Effector memory CD8-positive, alpha-beta T cell (primary cell): ENCODE data around the gene PTPRR.
"Not testable (repeated sequence)": the region's sequence is repeated elsewhere in the genome, so short reads cannot be mapped to it uniquely, and the experiment has no call there.

Experiments
- ATAC-seq: fragments of 150-1000 bp; cut with Tn5 transposase; replicated peaks from 2 replicates; pipeline ENCODE4 v1.10.0; 2021; ENCODE audit warnings: mild to moderate bottlenecking, moderate library complexity
- DNase-seq, 3 experiments: peaks; one replicate each; pipeline ENCODE4 v3.0.0; 2021
- H3K27ac Mint-ChIP-seq, 2 donors: one replicate each; pipeline ENCODE4 v1.8.0; 2022; ENCODE audit warnings: mild to moderate bottlenecking in 2 of 2, mixed read lengths in 2 of 2, moderate library complexity in 2 of 2
- H3K27me3 Mint-ChIP-seq, 2 donors: one replicate each; pipeline ENCODE4 v1.8.0; 2022; ENCODE audit warnings: mixed read lengths in 2 of 2
- H3K36me3 Mint-ChIP-seq: one replicate; pipeline ENCODE4 v1.8.0; 2022; ENCODE audit warnings: mild to moderate bottlenecking, moderate library complexity, mixed read lengths; ENCODE audit not compliant: insufficient read depth
- H3K4me1 Mint-ChIP-seq, 2 donors: one replicate each; pipeline ENCODE4 v1.8.0; 2022; ENCODE audit warnings: low read depth in 2 of 2, mixed read lengths in 2 of 2
- H3K4me3 Mint-ChIP-seq, 2 donors: one replicate each; pipeline ENCODE4 v1.8.0; 2022; ENCODE audit warnings: mild to moderate bottlenecking in 2 of 2, mixed read lengths in 2 of 2, moderate library complexity in 2 of 2
- H3K9me3 Mint-ChIP-seq, 2 donors: one replicate each; pipeline ENCODE4 v1.8.0; 2022; ENCODE audit warnings: mixed read lengths in 2 of 2

Gene PTPRR

DNA sequence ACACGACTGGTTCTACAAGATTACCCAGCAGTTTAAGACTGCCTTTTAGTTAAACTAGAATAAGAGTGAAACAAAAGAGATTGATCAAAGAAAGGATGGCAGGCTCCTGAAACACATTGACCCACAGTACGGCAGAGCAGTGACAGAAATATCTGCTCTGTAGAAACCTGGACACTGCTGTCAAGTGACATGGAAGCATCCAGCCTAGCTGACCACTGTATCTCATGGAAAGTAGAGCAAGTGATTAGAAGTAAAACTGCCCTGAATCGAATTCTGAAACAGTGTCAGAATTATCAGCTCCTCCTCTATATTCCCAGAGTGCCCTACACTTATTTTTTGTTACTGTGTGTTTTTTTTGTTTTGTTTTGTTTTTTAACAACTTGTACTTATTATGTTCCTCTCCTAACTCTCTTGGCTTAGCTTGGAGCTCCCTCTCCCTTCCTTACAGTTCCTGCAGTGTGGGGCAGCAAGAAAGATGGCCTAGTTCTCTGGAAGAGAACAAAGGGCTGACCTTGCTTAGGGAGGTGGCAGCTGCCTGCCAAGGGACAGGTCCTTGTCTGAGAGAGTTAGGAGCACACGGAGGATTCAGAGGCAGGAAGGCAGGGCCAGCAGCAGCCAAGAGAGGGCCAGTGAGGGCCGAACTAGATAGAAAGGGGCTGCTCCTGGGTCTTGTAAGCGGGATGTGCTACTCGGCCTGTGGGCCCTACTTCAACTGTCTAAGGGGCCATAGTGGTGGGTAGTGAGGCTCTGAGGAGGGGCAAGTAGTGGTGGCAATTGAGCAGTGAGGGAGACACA, 97.2 kb downstream of the PTPRR start:
- DNase-seq (no peak), ATAC-seq (no peak)
- Mint-ChIP-seq H3K27me3 (no peaks in the 10 kb centered on the region), H3K4me3 (no peak overlapping the region), H3K36me3 (no peaks in the 10 kb centered on the region), H3K4me1 (no peaks in the 10 kb centered on the region), H3K9me3 (peaks cover 0 to 3% of the 10 kb centered on the region in 2 donors), H3K27ac (no peak overlapping the region)

DNA sequence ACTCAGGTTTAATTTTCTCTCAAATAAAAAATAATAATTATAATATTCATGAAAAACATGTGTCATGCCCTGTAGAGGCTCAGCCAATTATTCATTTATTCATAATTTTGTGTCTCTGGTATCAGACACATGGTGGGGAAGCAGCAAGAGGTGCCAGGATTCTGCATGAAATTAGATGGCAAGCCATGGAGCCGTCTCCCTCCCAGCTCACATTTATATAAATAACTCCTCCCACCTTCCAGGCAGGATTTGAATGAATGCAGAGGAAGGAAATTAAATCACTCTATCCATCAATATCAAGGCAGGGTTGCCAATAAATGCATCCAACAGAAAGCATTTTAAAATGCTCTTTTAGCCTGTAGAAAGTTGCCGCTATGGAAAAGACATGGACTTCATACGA, 98.1 kb downstream of the PTPRR start:
- Mint-ChIP-seq H3K36me3 (no peaks in the 10 kb centered on the region), H3K4me1 (no peaks in the 10 kb centered on the region), H3K27me3 (no peaks in the 10 kb centered on the region), H3K9me3 (peaks cover 0 to 3% of the 10 kb centered on the region in 2 donors), H3K27ac (no peak overlapping the region), H3K4me3 (no peak overlapping the region)
- DNase-seq (no peak), ATAC-seq (no peak)

DNA sequence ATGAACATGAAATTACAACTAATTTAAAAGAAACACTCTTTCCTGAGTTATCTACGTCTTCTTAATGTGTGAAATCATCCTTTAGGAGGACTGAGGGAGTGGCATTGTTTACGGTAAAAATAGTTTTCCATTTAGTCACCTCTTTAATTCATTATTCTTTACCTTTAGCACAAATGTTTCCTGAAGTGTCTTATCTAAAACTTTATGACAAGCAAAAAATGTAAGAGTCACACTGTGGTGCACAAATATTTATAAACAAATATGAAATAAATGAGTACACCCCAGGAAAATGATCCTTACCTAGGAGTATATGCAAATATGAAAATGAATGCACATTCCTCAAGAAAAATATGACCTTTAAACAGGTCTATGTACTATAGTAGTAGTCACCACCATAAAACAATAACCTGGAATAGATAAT, 104.6 kb downstream of the PTPRR start:
- no peak overlapping the region for H3K27ac Mint-ChIP-seq

DNA sequence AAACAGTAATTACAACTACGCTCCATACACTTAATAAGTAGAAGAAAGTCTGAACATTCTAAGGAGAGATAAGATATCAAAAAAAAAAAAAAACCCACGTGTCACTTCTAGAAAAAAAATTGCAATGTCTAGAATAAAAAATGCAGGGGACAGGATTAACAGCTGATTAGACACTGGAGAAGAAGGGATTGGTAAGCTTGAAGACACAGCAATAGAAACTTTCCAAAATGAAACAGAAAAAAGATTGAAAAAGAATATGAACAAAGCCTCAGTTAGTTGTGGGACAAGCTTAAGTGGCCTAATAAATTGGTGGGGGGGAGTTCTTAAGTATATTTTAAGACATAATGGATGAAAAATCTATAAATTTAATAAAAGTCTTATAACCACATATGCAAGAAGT, 105.5 kb downstream of the PTPRR start:
- H3K9me3 Mint-ChIP-seq, result peaks cover 2 to 15% of the 10 kb centered on the region in 2 donors
- DNase-seq, result no peak
- H3K27me3 Mint-ChIP-seq, result no peaks in the 10 kb centered on the region
- H3K36me3 Mint-ChIP-seq, result no peaks in the 10 kb centered on the region
- H3K27ac Mint-ChIP-seq, result no peak overlapping the region
- no peak overlapping the region for H3K4me3 Mint-ChIP-seq
- no peak for ATAC-seq
- H3K4me1 Mint-ChIP-seq, result no peaks in the 10 kb centered on the region

More for the DNA sequence above, 104.6 kb downstream of the PTPRR start:
- Mint-ChIP-seq H3K4me3 (no peak overlapping the region), H3K27me3 (no peaks in the 10 kb centered on the region), H3K36me3 (no peaks in the 10 kb centered on the region), H3K9me3 (peaks cover 2 to 15% of the 10 kb centered on the region in 2 donors), H3K4me1 (no peaks in the 10 kb centered on the region)
- ATAC-seq (no peak), DNase-seq (no peak)

DNA sequence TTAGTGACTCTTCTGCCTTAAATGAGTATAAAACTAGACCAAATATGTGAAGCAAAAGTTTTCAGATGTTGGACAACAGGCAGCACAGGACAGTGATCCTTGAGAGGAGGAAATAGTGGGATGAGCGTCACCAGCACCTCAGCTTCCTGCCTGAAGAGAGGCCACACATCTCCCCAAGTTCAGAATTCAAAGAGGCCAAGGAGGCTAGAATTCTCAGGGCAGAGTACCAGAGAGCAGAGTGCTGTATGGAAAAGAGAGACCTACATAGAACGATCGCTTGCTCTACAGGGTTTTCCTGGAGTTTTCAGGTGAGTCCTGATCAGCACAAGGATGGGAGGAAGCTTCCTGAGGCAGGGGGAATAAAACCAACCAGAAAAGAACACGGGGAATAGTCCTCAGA, 107.0 kb downstream of the PTPRR start:
- Mint-ChIP-seq H3K9me3 (peaks cover 4 to 17% of the 10 kb centered on the region in 2 donors), H3K4me1 (no peaks in the 10 kb centered on the region), H3K27me3 (no peaks in the 10 kb centered on the region), H3K27ac (no peak overlapping the region), H3K36me3 (no peaks in the 10 kb centered on the region), H3K4me3 (no peak overlapping the region)
- no peak for DNase-seq
- ATAC-seq, result no peak

DNA sequence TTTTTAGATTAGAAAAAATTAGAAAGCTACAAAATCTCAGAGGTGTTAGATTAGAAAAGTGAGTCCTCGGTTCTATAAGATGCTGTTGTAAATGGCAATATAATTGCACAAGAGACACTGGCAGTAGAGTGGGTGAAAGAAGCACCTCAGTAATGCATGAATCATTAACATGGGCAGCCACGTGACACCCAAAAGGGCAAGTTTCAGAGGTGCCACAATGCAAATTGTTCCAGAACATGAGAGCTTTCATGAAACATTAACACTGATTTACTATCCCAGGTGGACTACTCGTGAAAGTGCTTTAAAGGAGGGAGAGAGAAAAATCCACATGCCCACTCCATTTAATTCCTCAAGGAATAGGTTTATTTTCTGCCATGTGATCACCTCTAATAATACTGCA, 108.4 kb downstream of the PTPRR start:
- peaks cover 8 to 22% of the 10 kb centered on the region in 2 donors for H3K9me3 Mint-ChIP-seq
- no peak overlapping the region for H3K4me3 Mint-ChIP-seq
- ATAC-seq (no peak), DNase-seq (no peak)
- no peaks in the 10 kb centered on the region for H3K4me1 Mint-ChIP-seq
- no peaks in the 10 kb centered on the region for H3K36me3 Mint-ChIP-seq
- no peaks in the 10 kb centered on the region for H3K27me3 Mint-ChIP-seq
- H3K27ac Mint-ChIP-seq, result no peak overlapping the region

DNA sequence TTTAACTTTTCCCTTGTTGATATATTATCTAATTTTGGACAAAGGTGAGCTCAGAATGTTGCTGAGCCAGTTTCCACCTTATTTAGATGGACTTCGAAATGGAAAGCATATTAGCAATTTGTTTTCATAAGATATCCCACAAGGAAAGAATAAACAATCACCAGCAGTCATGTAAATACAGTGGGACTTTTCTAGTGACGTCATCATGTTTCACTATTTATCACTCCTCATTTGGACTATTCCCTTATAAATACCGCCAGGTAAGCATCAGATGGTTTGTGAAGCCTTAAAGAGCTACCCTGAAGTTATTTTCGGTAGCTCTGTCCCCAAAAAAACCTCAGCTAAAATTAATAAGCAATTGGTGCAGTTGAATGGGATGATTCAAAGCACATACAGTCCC, 110.7 kb downstream of the PTPRR start:
- Mint-ChIP-seq H3K27me3 (no peaks in the 10 kb centered on the region), H3K4me3 (no peak overlapping the region), H3K27ac (no peak overlapping the region), H3K36me3 (no peaks in the 10 kb centered on the region), H3K4me1 (no peaks in the 10 kb centered on the region), H3K9me3 (peaks cover 8 to 17% of the 10 kb centered on the region in 2 donors)
- DNase-seq (no peak), ATAC-seq (no peak)

DNA sequence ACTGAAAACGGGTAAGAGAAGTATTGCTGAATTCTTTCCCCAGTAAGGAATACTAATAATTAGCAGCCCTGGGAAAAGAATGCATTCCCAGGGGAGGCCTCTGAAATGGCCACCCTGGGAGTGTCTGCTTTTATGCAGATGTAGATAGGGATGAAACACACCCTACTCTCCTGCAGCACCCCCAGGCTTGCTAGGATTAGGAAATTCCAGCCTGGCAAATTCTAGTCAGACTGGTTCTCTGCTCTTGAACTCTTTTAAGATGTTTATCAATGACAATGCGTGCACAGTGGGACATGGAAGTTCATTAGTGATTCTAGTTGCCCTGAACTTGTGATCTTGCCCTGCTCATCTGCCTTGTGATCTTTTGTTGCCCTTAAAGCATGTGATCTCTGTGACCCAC, 112.5 kb downstream of the PTPRR start:
- not testable (repeated sequence) for H3K4me1 Mint-ChIP-seq, H3K27me3 Mint-ChIP-seq, H3K4me3 Mint-ChIP-seq, H3K9me3 Mint-ChIP-seq, H3K36me3 Mint-ChIP-seq, ATAC-seq, DNase-seq, H3K27ac Mint-ChIP-seq

DNA sequence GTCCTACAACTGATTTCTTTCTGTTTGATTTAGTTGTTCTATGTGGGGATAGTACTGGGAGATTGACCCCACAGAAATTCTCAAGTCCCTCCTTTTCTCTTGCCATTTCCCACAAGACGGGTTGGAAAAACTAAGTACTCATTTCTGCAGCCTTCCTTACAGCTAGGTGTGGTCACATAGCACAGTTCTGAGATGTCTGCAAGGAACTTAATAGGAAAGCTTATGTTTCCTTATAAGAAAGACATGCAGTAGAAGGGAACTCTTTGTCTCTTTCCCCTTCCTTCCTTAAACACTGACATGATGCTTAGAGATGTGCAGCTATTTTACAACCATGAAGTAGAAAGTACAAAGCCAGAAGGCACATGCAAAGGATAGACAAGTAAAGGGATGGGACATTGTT, 113.7 kb downstream of the PTPRR start:
- ATAC-seq, result no peak
- no peaks in the 10 kb centered on the region for H3K4me1 Mint-ChIP-seq
- peaks cover 5 to 7% of the 10 kb centered on the region in 2 donors for H3K9me3 Mint-ChIP-seq
- H3K27ac Mint-ChIP-seq, result no peak overlapping the region
- no peaks in the 10 kb centered on the region for H3K36me3 Mint-ChIP-seq
- no peak for DNase-seq
- H3K4me3 Mint-ChIP-seq, result no peak overlapping the region
- H3K27me3 Mint-ChIP-seq, result no peaks in the 10 kb centered on the region

DNA sequence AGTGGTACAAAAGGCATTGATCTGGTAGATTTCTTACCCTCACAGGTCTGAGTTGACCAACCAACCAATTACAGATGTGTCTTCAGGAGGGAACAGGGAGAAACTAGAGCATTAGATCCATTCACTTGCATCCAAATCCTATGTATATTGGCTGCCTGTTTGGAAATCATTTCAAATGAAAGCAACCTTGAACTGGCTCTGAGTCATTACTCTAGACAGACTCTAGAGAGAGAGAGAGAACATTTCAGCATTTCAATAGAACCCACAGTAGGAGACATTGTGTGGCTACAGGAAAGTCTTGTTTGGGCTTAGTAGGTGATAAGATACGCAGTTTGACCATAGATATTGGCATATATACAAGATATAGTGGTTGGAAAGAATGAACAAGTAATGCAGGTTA, 114.5 kb downstream of the PTPRR start:
- Mint-ChIP-seq H3K27ac (no peak overlapping the region), H3K9me3 (peaks cover 5 to 7% of the 10 kb centered on the region in 2 donors), H3K4me1 (no peaks in the 10 kb centered on the region), H3K4me3 (no peak overlapping the region), H3K27me3 (no peaks in the 10 kb centered on the region), H3K36me3 (no peaks in the 10 kb centered on the region)
- ATAC-seq (no peak), DNase-seq (no peak)

DNA sequence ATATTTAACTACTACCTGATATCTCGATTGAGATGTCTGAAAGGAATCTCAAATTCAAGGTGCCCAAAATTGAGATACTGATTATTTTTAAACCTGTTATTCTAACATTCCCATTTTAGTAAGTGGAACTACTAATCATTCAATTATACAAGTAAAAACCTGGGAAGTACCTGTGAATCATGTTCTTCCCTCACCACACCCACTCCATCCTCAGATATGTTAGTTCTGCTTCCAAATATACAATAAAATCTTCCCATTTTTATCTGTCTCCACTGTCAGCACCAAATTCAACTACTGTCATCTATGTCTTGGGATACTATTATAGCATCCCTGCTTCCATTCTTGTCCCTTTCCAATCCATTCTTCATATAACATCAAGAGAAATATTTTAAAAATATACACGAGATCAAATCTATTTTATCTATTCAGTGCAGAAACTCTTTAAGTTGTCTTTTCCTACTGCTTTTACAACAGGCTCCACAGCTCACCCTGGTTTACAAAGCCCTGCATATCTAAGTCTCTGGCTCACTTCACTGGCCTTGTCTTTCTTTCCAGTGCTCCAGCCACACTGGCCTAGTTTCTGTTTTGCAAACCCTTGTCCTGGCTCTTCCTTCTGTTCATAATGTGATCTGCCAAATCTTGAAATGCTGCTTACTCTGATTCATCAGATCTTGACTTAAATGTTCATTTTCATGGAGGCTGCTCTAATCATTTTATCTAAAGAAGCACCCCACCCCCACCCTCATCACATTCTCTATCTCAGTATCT, 122.3 kb downstream of the PTPRR start:
- no peaks in the 10 kb centered on the region for H3K27me3 Mint-ChIP-seq
- no peaks in the 10 kb centered on the region for H3K36me3 Mint-ChIP-seq
- no peak overlapping the region for H3K27ac Mint-ChIP-seq
- no peaks in the 10 kb centered on the region for H3K9me3 Mint-ChIP-seq
- H3K4me3 Mint-ChIP-seq, result no peak overlapping the region
- no peaks in the 10 kb centered on the region for H3K4me1 Mint-ChIP-seq
- ATAC-seq (no peak), DNase-seq (no peak)

DNA sequence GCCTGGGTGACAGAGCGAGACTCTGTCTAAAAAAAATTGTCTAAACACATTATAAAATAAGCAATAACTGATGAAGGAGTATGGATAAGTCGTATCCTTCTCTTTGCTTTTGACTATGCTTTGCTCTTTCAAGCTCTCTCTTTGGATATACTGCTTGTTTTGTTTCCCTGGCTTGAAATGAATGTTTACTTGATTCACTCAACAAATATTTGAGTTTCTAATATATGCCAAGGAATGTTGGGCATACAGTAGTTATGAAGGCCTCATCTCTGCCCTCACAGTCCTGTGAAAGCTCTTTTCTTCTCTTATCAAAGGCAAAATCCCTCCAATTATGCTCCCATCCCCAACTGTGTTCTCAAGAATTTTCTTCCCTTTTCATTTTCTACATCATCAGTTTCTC, 123.5 kb downstream of the PTPRR start:
- H3K27me3 Mint-ChIP-seq, result no peaks in the 10 kb centered on the region
- no peaks in the 10 kb centered on the region for H3K36me3 Mint-ChIP-seq
- DNase-seq (no peak), ATAC-seq (no peak)
- H3K4me1 Mint-ChIP-seq, result no peaks in the 10 kb centered on the region
- no peaks in the 10 kb centered on the region for H3K9me3 Mint-ChIP-seq
- no peak overlapping the region for H3K27ac Mint-ChIP-seq
- H3K4me3 Mint-ChIP-seq, result no peak overlapping the region

DNA sequence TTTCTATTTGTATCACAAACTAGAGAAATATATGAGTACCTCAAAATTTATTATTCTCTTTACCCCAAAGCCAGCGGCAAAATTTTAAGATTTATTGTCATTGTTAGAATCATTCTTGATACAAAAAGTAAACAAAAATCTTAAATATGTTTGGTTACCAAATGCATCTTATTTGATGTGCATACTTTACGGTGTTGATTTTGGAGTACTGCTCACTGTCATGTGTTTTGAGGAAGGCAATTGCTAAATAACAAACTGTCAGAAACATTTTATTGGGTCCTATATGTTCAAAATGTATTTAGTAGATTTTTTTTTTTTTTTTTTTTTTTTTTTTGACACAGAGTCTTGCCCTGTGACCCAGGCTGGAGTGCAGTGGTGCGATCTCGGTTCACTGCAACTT, 124.9 kb downstream of the PTPRR start:
- H3K36me3 Mint-ChIP-seq, result no peaks in the 10 kb centered on the region
- no peak overlapping the region for H3K27ac Mint-ChIP-seq
- DNase-seq (no peak), ATAC-seq (no peak)
- no peak overlapping the region for H3K4me3 Mint-ChIP-seq
- peaks cover 4 to 9% of the 10 kb centered on the region in 2 donors for H3K9me3 Mint-ChIP-seq
- no peaks in the 10 kb centered on the region for H3K4me1 Mint-ChIP-seq
- peaks cover 0 to 5% of the 10 kb centered on the region in 2 donors for H3K27me3 Mint-ChIP-seq

DNA sequence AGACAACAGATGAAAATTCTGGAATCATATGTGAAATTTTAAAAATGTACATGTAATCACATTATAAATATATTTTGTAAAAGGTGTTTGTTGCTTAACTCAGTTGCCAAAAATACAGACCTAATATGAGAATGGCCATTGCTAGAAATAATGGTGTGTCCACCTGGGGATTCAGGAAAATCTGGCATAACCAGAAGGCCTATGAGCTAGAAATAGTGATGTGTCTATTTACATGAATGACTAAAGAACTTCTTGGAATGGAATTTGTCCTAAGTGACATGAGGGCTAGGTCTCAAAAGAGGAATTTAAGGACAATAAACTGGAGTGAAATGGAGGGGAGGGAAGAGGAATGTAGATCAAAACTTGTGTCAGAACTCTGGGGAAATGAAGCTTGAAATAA, 126.4 kb downstream of the PTPRR start:
- no peak for DNase-seq
- no peak overlapping the region for H3K4me3 Mint-ChIP-seq
- peaks cover 0 to 5% of the 10 kb centered on the region in 2 donors for H3K27me3 Mint-ChIP-seq
- no peaks in the 10 kb centered on the region for H3K36me3 Mint-ChIP-seq
- no peak overlapping the region for H3K27ac Mint-ChIP-seq
- no peaks in the 10 kb centered on the region for H3K4me1 Mint-ChIP-seq
- H3K9me3 Mint-ChIP-seq, result peaks cover 4 to 16% of the 10 kb centered on the region in 2 donors
- ATAC-seq, result no peak
